Ectodermal cell (in vitro differentiated cells): ENCODE data around the gene DMPK.
"Not testable (repeated sequence)": the region's sequence is repeated elsewhere in the genome, so short reads cannot be mapped to it uniquely, and the experiment has no call there.

ENCODE experiments used
- H3K27ac ChIP-seq: 2 replicates; pipeline ENCODE4 v1.7.0; 2013; ENCODE audit warnings: mild to moderate bottlenecking, low read depth, low read length; ENCODE audit not compliant: insufficient read depth, poor library complexity, severe bottlenecking
- H3K27me3 ChIP-seq: 2 replicates; pipeline ENCODE4 v1.7.0; 2013; ENCODE audit warnings: mild to moderate bottlenecking, low read length; ENCODE audit not compliant: insufficient read depth, control insufficient read depth, poor library complexity, severe bottlenecking
- H3K36me3 ChIP-seq: one replicate; pipeline ENCODE4 v1.7.0; 2013; ENCODE audit warnings: low read length; ENCODE audit not compliant: control insufficient read depth, insufficient read depth
- H3K4me1 ChIP-seq: one replicate; pipeline ENCODE4 v1.7.0; 2013; ENCODE audit warnings: low read length; ENCODE audit not compliant: control insufficient read depth, insufficient read depth
- H3K4me3 ChIP-seq: 2 replicates; pipeline ENCODE4 v1.7.0; 2013; ENCODE audit warnings: low read depth, low read length, control low read depth; ENCODE audit not compliant: insufficient read depth
- H3K9me3 ChIP-seq: 2 replicates; pipeline ENCODE4 v1.7.0; 2013; ENCODE audit warnings: mild to moderate bottlenecking, low read length, moderate library complexity; ENCODE audit not compliant: control insufficient read depth
- WGBS, 2 experiments: methylation state at CpG; one replicate each; pipeline ENCODE4 v1.1.7; 2013; ENCODE audit warnings: missing lambda C conversion rate in 2 of 2; 5-methylcytosine and 5-hydroxymethylcytosine counted together

The DMPK gene

GRCh38 chr19:45747513-45747912 lies 34.8 kb downstream of the DMPK start:
- Histone ChIP-seq H3K4me3 (no peak overlapping the region), H3K27me3 (no peaks in the 10 kb centered on the region), H3K36me3 (no peaks in the 10 kb centered on the region), H3K27ac (no peak overlapping the region), H3K4me1 (no peaks in the 10 kb centered on the region), H3K9me3 (no peaks in the 10 kb centered on the region)
- WGBS, 2 experiments = 91 to 95% methylated on average over 5 of the region's 5 CpGs

GRCh38 chr19:45746866-45747265 lies 35.4 kb downstream of the DMPK start:
- Histone ChIP-seq H3K27ac (no peak overlapping the region), H3K27me3 (no peaks in the 10 kb centered on the region), H3K4me3 (no peak overlapping the region), H3K9me3 (no peaks in the 10 kb centered on the region), H3K4me1 (no peaks in the 10 kb centered on the region), H3K36me3 (no peaks in the 10 kb centered on the region)
- 91 to 93% methylated on average over 5 of the region's 5 CpGs for WGBS, 2 experiments

DNA sequence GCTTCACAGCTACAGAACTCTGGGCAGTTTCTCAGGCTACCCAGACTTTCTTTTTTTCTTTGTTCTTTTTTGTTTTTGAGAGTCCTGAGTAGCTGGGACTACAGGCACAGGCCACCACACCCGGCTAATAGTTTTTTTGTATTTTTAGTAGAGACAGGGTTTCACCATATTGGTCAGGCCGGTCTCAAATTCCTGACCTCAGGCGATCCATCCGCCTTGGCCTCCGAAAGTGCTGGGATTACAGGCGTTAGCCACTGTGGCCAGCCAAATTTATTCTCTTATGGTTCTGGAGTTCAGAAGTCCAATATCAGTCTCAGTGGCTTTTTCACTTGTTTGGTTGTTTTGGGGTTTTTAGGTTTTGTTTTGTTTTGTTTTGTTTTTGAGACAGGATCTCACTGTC lies 36.7 kb downstream of the DMPK start:
- H3K4me1 ChIP-seq = no peaks in the 10 kb centered on the region
- no peak overlapping the region for H3K27ac ChIP-seq
- H3K4me3 ChIP-seq = no peak overlapping the region
- H3K27me3 ChIP-seq = no peaks in the 10 kb centered on the region
- H3K36me3 ChIP-seq = no peaks in the 10 kb centered on the region
- WGBS, 2 experiments = 90 to 94% methylated on average over 6 of the region's 6 CpGs
- no peaks in the 10 kb centered on the region for H3K9me3 ChIP-seq

GRCh38 chr19:45742969-45743368 lies 39.3 kb downstream of the DMPK start:
- 84 to 85% methylated on average over 3 of the region's 4 CpGs for WGBS, 2 experiments
- H3K4me3 ChIP-seq = no peak overlapping the region
- H3K4me1 ChIP-seq = no peaks in the 10 kb centered on the region
- H3K36me3 ChIP-seq = no peaks in the 10 kb centered on the region
- H3K27ac ChIP-seq = no peak overlapping the region
- H3K27me3 ChIP-seq = no peaks in the 10 kb centered on the region
- no peaks in the 10 kb centered on the region for H3K9me3 ChIP-seq

- Histone ChIP-seq H3K9me3 (no peaks in the 10 kb centered on the region), H3K27me3 (no peaks in the 10 kb centered on the region), H3K27ac (no peak overlapping the region), H3K4me1 (no peaks in the 10 kb centered on the region), H3K36me3 (no peaks in the 10 kb centered on the region), H3K4me3 (no peak overlapping the region)
- WGBS, 2 experiments = 92 to 94% methylated on average over 10 of the region's 10 CpGs
Measured at GRCh38 chr19:45739498-45740439, 42.5 kb downstream of the DMPK start.

DNA sequence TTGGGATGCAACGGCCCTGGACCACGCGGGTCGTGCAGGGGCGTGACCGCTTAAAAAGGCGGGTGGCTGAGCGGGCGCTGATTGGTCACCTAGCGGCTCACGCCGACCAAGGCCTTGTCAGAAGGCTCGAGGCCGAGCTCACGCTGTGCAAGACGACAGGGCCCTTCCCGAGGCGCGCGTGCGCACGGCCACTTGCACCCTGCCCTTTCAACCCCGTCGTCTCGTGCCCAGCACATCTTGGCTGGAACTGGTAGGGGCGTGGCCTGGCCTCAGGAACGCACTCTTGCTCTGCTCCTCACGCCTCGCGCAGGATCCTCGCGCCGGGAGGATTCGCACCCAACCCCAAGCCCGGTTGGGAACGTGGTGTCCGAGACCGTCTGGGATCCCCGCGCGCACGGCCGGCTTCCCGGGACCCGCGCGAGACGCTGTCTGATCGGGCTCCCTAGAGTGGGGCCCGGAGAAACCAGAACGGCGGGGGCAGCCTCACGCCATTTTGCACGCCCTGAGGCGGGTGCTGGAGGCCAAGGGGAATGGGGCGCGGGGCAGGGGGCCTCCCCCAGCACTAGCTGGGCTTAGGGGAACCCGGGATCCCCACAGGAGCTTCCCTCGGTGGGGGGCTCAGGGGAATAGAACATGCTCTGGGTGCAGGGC lies 49.0 kb downstream of the DMPK start, which contains the start of gene MEIOSIN:
Gene MEIOSIN (plus strand): TSS at position 280 of the 651 bp plus-strand sequence. CDS start 1,938 bp downstream, outside the sequence.
- H3K9me3 ChIP-seq = no peaks in the 10 kb centered on the region
- no peak within 1 kb of the TSS for H3K27ac ChIP-seq
- H3K4me1 ChIP-seq = peaks cover 4% of the 10 kb centered on the region
- H3K36me3 ChIP-seq = no peaks in the 10 kb centered on the region
- H3K4me3 ChIP-seq = no peak within 1 kb of the TSS
- H3K27me3 ChIP-seq = no peaks in the 10 kb centered on the region
- 96% methylated on average over 59 of the region's 59 CpGs for WGBS, 2 experiments

DNA sequence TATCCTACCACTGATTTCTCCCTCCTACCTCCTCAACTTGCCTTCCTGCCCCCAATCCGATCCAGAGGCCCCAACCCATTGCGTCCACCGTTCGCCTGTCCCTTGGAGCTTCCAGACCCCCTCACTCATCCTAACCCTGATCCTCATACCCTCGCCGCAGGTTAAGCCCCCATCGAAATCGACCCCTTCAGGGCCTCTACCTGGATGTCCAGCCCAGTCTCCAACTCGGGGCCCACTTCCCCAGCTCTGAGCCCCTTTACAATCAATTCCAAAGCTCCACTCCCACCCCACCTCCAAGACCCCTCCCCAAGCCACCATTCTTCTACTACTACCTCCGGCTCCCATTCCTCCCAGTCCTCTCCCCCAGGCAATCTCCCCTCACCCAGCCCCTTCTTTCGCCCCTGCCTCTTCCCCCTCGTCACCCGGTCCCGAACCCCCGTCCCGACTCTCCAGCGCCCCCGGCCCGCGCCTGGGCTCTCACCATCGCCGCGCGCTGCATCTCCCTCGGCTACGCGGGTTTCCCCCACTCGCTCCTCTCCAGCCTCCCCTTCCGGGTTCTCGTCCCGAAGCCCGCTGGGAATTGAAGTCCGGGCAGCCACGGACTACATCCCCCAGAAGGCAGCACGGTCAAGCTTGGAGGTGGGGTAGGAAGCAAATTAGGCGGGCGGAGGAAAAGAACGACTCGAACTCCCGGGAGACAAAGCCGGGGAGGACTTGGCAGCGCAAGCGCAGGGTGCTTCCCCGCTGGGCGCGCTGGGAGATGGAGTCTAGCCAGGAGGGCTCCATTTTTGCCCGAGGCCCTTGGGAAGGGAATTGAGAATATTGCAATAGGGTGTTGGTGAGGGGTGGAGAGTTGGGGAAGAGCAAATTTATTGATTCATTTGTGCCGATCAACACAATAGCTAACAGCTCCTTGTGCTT lies 51.7 kb downstream of the DMPK start, which contains the start of gene FBXO46:
Gene FBXO46 (minus strand): TSS at position 529 of the 921 bp plus-strand sequence. CDS start 17,401 bp downstream, outside the sequence.
- H3K27ac ChIP-seq = no peak within 1 kb of the TSS
- WGBS, 2 experiments = 2% methylated on average over 48 of the region's 48 CpGs
- H3K36me3 ChIP-seq = no peaks in the 10 kb centered on the region
- H3K27me3 ChIP-seq = no peaks in the 10 kb centered on the region
- no peaks in the 10 kb centered on the region for H3K9me3 ChIP-seq
- peaks cover 4% of the 10 kb centered on the region for H3K4me1 ChIP-seq
- peak within 1 kb of the TSS; percentile 85 for H3K4me3 ChIP-seq

DNA sequence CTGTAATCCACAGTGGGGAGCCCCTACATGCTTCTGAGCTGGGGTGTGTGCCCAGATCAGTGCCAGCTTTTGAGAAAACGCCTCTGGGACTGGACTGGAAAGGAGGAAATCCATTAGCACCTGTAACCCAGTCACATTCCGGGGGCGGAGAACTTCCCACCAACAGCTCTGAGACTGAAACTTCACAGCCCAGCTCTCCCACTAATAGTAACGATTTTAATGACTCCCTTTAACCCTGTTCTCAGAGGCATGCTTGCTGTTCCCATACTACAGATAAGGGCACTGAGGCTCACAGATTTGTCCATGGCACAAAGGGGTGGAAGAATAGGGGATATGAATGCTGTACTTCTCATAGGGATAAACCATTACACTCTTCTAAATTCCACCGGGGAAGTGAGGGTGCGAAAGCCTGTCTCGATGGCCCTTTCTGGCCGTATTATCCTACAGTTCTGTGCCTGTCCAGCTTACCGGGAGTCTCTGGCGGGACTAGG lies 52.4 kb downstream of the DMPK start:
- Histone ChIP-seq H3K4me3 (peak overlapping the region; percentile 85), H3K36me3 (no peaks in the 10 kb centered on the region), H3K4me1 (peaks cover 4% of the 10 kb centered on the region), H3K9me3 (no peaks in the 10 kb centered on the region), H3K27me3 (no peaks in the 10 kb centered on the region), H3K27ac (no peak overlapping the region)
- WGBS, 2 experiments = 8% methylated on average over 10 of the region's 10 CpGs

DNA sequence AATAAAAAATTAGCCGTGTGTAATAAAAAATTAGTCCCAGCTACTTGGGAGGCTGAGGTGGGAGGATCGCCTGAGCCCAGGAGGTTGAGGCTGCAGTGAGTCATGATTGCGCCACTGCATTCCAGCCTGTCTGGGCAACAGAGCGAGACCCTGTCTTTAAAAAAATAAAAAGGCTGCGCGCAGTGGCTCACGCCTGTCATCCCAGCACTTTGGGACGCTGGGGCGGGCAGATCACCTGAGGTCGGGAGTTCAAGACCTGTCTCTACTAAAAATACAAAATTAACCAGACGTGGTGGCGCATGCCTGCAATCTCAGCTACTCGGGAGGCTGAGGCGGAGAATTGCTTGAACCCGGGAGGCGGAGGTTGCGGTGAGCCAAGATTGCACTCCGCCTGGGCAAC lies 53.6 kb downstream of the DMPK start:
- not testable (repeated sequence) for H3K4me1 ChIP-seq, H3K4me3 ChIP-seq, H3K36me3 ChIP-seq, H3K27ac ChIP-seq, H3K9me3 ChIP-seq, H3K27me3 ChIP-seq
- WGBS, 2 experiments = 89 to 94% methylated on average over 18 of the region's 18 CpGs
